ENCODE measurements around the gene RNF144B.
"Not testable (repeated sequence)": the region's sequence is repeated elsewhere in the genome, so short reads cannot be mapped to it uniquely, and the experiment has no call there.

RNF144B gene

DNA sequence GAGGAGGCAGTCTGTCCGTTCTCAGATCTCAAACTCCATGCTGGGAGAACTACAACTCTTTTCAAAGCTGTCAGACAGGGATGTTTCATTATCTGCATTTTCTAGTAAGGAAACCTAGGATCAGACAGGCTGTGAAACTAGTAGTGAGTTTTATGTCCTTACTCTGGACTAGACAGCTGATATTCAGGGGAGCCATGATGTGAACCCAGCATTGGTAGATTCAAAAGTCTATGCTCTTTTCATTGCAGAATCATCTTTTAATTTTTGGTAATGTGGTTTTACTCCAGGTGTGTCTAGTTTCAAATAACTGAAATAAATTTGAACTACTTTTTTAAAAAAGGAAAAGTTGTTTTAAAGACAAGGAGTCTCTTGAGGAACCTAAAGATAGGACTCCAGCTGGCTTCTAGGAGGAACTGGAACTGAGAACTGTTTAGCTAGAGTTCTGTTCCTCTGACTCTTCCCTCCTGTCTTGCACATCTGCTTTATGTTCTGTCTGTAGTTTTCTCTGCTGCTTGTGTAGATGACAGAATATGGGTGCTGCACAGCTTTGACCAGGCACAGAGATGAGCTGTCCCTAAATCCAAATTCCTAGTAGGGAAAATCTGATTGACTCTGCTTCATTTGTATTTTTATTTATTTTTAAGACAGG, 27.8 kb upstream of the RNF144B start:
- no peak for DNase-seq (ENCODE audit: low read depth, low spot score)
- H3K4me3 ChIP-seq (ENCODE audit: low read depth, low read length): no peak overlapping the region
- TF ChIP-seq CTCF (IDR thresholded peaks at IDR 0.05; ENCODE audit: low read depth, low read length): no peak
- in situ Hi-C loops (cut with HindIII; ENCODE audit: low sequenced_read_pairs): no loop called here

DNA sequence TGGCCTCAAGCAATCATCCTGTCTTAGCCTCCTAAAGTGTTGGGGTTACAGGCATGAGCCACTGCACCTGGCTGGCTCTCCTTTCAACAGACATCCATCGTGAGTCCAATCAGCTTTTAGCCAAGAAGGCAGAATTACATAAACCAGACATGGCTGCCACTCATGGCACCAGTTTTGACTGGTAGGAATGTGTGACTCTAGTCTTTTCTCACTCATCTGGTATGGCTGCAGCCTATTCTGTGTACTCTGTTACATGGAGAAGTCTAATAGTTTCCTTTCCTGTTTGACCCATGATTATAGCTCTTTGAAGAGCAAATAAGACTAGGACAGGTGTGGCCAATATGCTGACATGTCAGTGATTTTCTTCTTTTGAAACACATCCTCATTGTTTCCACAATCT, 27.0 kb upstream of the RNF144B start:
- H3K4me3 ChIP-seq (ENCODE audit: low read depth, low read length): no peak overlapping the region
- TF ChIP-seq CTCF (IDR thresholded peaks at IDR 0.05; ENCODE audit: low read depth, low read length): no peak
- DNase-seq (ENCODE audit: low read depth, low spot score): no peak
- in situ Hi-C loops (cut with HindIII; ENCODE audit: low sequenced_read_pairs): no loop called here

GRCh38 chr6:18362058-18362561, 25.0 kb upstream of the RNF144B start:
- DNase-seq (ENCODE audit: low read depth, low spot score): peak; percentile 93
- no peak for TF ChIP-seq CTCF (IDR thresholded peaks at IDR 0.05; ENCODE audit: low read depth, low read length)
- no peak overlapping the region for H3K4me3 ChIP-seq (ENCODE audit: low read depth, low read length)
- in situ Hi-C loops (cut with HindIII; ENCODE audit: low sequenced_read_pairs): no loop called here

DNA sequence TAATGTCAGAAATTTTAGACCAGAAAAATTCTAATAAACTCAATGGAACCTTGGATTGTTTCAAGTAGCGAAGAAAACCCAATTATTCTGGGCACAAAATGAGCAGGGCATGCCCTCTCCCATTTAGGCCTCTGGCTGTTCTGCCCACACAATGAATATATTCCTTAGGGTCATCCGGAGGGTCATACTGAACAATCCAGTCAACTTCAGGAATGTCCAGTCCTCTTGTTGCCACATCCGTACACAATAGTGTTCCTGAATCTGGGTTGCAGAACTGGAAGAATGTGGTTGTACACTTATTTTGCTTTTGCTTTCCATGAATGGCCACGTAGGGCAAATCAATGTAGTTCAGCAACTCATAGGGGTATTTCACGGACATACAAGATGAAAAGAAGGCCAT, 23.4 kb upstream of the RNF144B start:
- DNase-seq (ENCODE audit: low read depth, low spot score): no peak
- no peak for TF ChIP-seq CTCF (IDR thresholded peaks at IDR 0.05; ENCODE audit: low read depth, low read length)
- in situ Hi-C loops (cut with HindIII; ENCODE audit: low sequenced_read_pairs): no loop called here
- H3K4me3 ChIP-seq (ENCODE audit: low read depth, low read length): no peak overlapping the region

- in situ Hi-C loops (cut with HindIII; ENCODE audit: low sequenced_read_pairs); DNase-seq (ENCODE audit: low read depth, low spot score); H3K4me3 ChIP-seq (ENCODE audit: low read depth, low read length): not testable (repeated sequence)
These were observed 22.6 kb upstream of the RNF144B start for GRCh38 chr6:18364561-18364960.

DNA sequence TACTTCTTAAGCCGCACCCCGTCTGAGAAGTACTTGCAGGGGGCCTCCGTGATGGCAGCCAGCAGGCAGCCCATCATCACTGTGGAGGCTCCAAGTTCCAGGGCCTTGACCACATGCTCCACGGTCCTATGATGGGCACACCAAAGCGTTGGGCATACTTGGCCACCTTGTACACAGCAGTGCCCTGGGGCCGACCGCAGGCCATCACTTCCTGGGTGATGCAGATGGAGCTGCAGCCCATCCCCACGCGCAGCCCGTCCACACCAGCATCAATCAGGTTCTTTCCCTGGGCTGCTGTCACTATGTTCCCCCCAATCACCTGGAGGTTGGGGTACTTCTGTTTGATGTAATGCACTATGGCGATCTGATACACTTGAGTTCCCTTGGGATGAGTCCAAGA, 19.8 kb upstream of the RNF144B start:
- in situ Hi-C loops (cut with HindIII; ENCODE audit: low sequenced_read_pairs): no loop called here
- no peak for DNase-seq (ENCODE audit: low read depth, low spot score)
- TF ChIP-seq CTCF (IDR thresholded peaks at IDR 0.05; ENCODE audit: low read depth, low read length): no peak
- H3K4me3 ChIP-seq (ENCODE audit: low read depth, low read length): no peak overlapping the region

DNA sequence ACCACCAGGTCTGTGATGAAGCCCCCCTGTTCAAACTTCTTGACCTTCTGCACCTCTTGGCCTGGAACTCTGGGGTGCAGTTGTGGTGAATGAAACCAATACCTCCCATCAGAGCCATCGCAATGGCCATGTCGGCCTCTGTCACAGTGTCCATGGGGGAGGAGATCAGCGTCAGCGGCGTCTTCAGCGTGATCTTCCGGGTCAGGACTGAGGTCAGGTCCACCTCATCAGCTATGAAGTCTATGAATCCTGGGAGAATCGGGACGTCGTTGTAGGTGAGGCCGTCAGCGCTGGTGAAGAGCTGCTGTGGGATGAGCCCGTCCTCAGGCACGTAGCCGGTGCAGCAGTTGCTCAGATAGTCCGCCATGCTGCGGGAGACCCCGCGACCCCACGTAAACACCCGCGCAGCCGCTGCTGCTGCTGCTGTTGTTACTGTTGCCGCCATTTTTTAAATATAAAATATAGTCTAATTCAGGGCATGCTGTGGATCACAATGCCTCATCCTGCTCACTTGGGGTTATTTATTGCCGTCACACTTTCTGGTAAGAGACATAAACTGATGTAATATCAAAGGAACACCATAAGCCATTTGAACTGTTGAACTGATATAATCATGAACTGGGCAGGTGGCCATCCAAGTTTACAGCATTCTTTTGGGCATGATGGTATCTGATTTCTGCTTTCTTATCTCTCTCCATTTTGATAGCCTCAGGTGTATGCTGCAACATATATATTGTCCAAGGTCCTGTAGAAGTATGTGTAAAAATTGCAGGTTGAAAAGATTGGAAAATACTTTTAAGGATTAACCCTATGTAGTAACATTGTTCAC, 18.7 kb upstream of the RNF144B start:
- DNase-seq (ENCODE audit: low read depth, low spot score): no peak
- no peak for TF ChIP-seq CTCF (IDR thresholded peaks at IDR 0.05; ENCODE audit: low read depth, low read length)
- in situ Hi-C loops (cut with HindIII; ENCODE audit: low sequenced_read_pairs): no loop called here
- no peak overlapping the region for H3K4me3 ChIP-seq (ENCODE audit: low read depth, low read length)

Measured in astrocyte of the spinal cord (primary cell).